Ramos (cell line): ENCODE results near the gene VIPR1.

ENCODE experiments used
- in situ Hi-C: fragments of 300-500 bp; cut with MboI; formaldehyde crosslinking; loops from one replicate; pipeline ENCODE4 v1.14.3; 2022; ENCODE audit warnings: low sequenced_read_pairs; ENCODE audit not compliant: unreplicated experiment

VIPR1 gene

GRCh38 chr3:42508562-42508961, 6.1 kb downstream of the VIPR1 start:
- in situ Hi-C loops, result no loop called here

DNA sequence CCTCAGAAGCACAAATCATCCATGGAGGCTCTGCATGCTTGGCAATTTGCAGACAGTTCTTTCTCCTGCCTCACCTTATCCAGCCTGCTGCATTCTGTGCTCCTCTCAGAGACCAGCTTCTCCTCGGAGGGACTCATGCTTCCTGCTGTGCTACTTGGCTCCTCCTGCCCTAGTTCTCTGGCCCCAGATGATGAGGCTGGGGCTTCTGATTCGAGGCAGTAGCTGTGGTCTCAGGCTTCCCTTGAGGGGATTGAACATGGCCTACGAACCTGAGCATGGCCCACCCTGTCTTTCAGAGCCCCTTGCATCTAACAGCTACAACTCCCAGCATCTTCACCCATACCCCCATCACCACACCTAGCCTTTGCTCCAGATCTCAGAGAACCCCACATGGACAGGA, 6.7 kb downstream of the VIPR1 start:
- in situ Hi-C loops, result no loop called here

DNA sequence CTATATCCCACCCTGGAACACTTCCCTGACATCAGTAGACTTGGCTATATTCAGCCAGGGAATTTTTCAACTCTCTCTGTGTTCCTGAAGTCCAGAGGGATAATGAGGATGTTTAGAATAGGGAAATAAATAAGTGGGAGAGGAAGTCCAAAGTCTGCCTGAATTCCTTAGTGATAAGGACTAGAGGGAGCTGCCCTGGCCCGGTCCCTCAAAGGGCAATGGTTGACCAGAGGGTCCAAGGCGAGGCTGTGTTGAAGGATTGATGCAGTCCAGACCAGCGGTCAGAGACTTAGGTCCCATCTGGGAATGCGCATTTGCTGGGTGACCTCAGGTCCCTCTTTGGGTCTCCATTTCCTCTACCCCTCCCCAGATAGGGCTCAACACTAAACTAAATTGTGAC, 7.9 kb downstream of the VIPR1 start:
- in situ Hi-C loops, result no loop called here

GRCh38 chr3:42511201-42511600, 8.8 kb downstream of the VIPR1 start:
- in situ Hi-C loops, result no loop called here

- in situ Hi-C loops, result no loop called here
Measured at GRCh38 chr3:42511736-42512135, 9.3 kb downstream of the VIPR1 start.

- in situ Hi-C loops, result no loop called here
Measured at GRCh38 chr3:42513121-42513520, 10.7 kb downstream of the VIPR1 start.

GRCh38 chr3:42513521-42513920, 11.1 kb downstream of the VIPR1 start:
- in situ Hi-C loops, result no loop called here

GRCh38 chr3:42514876-42515275, 12.4 kb downstream of the VIPR1 start:
- in situ Hi-C loops, result no loop called here

DNA sequence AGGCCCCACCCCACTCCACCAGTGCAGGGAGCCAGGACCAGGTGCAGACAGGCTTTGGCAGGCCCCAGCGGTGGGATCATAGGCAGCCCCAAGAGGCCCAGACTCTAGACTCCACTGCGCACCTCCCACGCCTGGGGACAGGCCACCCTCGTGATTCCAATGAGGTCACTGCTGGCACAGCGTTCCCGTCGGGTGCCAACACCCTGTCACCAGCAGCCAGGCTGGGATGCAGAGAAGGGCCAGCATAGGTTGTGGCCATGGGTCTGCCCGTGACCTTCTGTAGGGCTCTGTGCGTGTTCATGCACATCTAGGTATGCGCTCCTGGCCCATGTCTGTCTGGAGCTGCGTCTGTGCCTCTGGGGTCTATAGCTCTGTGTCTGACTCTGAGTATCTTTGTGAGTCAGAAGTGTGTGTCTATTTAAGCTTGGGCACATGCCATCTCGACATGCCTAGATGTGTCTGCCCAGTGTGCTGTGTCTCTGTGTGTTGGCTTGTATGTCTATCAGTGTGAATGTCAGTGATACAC, 13.0 kb downstream of the VIPR1 start:
- in situ Hi-C loops, result no loop called here

DNA sequence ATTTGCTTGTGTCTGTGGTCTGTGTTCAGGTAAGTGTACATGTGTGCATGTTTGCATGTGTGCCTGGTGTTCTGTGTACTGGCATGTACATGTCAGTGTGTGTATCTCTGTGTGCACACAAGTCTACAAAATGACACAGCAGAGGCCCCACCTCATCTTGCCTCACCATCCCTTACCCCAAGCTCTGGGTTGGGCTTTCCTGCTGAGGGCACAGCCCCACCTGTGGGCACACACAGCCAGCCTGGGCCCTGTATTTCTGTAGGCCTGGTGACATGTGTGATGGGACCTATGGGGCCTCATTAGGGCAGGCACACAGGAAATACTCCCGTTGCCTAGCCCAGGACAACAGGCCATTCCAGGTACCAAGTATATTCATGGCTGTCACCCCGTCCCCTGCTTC, 13.5 kb downstream of the VIPR1 start:
- in situ Hi-C loops, result no loop called here

DNA sequence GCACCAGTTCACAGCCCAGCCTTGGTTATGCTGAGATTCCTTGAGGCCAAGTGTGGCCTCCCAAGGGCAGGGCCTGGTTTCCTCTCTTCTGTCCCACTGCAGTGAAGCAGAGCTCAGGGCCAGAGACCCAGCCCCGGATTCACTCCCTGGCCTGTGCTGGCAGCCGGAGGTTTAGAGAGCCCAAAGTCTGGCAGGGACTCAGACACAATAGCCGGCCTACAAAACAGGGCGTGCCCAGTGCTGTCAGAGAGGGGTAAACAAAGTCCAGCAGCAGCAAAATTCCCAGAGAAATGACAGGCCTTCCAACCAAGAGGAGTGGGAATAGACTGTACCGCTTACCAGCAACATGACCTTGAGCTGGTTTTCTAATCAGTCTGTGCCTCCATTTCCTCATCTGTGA, 14.0 kb downstream of the VIPR1 start:
- in situ Hi-C loops, result no loop called here

GRCh38 chr3:42517117-42517516, 14.7 kb downstream of the VIPR1 start:
- in situ Hi-C loops, result no loop called here

DNA sequence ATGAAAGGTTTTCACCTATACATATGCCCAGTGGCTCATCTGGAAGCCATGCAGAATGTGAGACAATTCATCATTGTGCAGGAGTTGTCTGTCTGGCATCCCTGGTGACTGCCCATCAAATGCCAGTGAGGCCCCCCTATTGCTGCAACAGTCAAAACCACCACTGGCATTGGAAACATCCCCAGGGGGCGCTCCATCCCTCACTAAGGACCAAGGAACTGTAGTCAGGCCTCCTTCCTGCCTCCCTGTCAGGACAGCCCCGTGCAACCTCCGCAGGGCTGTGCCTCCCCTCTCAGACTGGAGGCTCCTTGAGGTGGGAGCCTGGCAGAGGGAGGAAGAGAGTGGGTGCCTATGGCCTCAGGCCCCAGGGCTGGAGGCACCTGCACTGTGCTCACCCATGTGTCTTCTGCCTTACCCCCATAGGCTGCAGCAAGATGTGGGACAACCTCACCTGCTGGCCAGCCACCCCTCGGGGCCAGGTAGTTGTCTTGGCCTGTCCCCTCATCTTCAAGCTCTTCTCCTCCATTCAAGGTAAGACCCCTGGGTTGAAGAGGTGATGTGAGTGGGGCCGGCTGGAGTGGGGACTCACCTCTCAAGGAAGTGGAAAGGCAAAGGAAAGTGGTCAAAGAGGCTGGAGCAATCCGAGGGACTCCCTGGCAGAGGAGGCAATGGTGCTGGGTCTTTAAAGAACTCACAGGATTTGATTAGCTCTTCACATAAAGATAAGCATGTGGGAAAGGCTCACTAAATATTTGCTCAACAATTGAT, 16.5 kb downstream of the VIPR1 start:
- in situ Hi-C loops, result no loop called here

- in situ Hi-C loops, result no loop called here
Measured at GRCh38 chr3:42519568-42519962, 17.1 kb downstream of the VIPR1 start.

DNA sequence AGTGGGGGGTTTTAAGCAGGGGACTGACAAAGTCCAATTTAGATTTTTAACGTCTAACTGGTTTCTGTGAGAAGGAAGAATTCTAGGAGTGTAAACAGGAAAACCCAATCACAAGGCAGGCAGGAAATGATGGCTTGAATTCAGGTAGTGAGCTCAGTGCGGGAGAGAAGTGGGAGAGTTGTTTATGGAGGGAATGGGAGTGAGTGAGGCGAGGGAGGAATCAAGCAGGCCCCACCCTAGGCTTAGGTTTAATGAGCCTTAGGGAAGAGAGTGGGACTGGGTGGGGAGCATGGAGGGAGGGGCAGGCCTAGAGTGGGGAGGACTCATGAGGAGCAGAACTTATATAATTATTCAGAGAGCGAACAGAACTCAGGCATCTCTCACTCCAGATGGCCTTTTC, 17.9 kb downstream of the VIPR1 start:
- in situ Hi-C loops, result no loop called here

DNA sequence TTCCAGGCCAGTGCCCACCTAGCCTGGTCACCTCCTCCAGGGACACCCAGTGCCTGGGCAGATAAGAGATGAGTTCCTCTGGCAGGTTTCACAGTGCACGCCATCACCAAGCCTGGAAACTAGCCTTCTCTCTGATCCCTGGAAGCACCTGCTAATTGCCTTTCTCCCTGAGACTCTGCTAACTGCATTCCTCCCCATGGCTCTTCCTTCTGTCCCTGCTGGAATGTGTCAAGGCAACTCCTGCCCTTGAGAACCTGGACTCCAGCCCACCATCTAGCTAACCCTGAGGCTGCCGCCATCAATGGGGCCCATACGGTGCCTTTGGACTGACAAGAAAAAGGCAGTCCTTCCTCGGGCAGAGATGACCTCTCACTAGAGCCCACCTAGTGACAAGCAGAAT, 18.5 kb downstream of the VIPR1 start:
- in situ Hi-C loops, result no loop called here

DNA sequence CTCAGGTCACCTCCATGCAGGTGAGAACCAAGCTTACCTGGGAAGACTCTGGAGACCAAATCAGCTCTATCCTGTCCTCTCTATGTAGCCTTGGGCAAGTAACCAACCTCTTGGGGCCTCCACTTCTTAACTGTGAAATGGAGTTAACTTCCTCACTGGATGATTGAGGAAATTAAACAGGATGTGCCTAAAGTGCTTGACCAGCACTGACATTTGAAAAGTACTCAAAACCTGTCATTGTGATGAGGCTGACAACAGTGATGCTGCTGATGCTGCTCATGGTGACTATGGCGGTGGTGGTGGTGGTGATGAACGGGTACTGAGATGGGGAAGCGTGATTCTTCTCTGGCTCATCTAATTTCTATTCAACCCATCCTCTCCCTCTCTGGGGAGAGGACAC, 22.3 kb downstream of the VIPR1 start:
- in situ Hi-C loops, result no loop called here

DNA sequence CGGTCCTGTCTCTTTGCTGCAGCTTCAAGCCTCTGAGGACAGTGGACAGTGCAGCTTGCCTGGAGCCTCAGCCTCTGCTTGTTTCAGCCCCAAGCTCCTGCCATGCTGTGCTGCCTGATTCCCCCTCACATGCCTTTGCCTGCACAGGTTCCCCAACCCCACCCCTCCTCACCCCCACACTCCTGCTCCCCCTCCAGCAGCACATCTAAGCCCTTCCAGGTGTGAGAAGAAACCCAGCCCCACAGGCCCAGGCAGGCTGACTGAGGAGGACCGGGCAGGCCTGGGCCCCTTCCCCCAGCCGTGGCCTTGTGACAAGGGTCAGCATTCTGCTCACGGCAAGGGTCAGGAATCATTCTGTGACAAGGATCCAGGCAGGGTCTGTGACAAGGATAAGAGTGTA, 22.8 kb downstream of the VIPR1 start:
- in situ Hi-C loops, result no loop called here

DNA sequence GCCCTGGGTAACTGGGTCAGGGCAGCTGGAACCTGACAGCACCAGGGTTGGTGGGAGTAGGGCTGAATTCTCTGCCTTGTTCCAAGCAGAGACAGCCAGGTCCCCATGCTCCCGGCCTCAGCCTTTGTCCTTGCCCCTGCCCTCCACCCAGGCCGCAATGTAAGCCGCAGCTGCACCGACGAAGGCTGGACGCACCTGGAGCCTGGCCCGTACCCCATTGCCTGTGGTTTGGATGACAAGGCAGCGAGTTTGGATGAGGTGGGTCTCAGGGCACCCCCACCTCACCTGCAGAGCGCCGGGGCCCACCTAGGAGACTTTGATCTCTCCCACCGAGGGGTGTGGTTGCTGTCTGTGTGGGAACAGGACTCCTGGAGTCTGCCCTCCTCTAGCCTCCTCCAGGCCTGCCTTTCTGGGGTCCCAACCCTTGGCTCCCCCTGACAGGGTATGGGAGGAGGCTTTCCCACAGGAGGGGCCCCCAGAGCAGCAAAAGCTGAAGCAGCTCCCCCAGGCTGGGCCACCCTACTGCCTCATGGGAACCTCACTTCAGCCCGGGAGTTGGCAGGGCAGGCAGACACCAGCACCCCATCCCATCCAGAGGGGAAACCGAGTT, 23.4 kb downstream of the VIPR1 start:
- in situ Hi-C loops, result no loop called here

GRCh38 chr3:42526616-42527367, 24.3 kb downstream of the VIPR1 start:
- in situ Hi-C loops, result no loop called here

- in situ Hi-C loops, result no loop called here
Measured at GRCh38 chr3:42527368-42527917, 25.0 kb downstream of the VIPR1 start.
